OCI-LY1 (cell line): ENCODE measurements around the gene DAPL1.
"Not testable (repeated sequence)": the region's sequence is repeated elsewhere in the genome, so short reads cannot be mapped to it uniquely, and the experiment has no call there.

Experiments used
- H2AFZ ChIP-seq: fragments of 200-600 bp; sonication (generic), shearing (Covaris generic); 2 replicates; pipeline ENCODE4 v1.6.0; 2014; ENCODE audit warnings: antibody characterized with exemption, mild to moderate bottlenecking, low read length
- H3F3A ChIP-seq: fragments of 200-600 bp; sonication (generic), shearing (Covaris generic); 2 replicates; pipeline ENCODE4 v1.6.0; 2014; ENCODE audit warnings: mild to moderate bottlenecking, antibody characterized with exemption, low read length, moderate library complexity; ENCODE audit not compliant: insufficient read depth
- H3K27ac ChIP-seq: fragments of 200-600 bp; sonication (generic); 2 replicates; pipeline ENCODE4 v1.5.1; 2014; ENCODE audit warnings: low read length, mixed run types, mild to moderate bottlenecking, low read depth; ENCODE audit not compliant: poor library complexity, severe bottlenecking
- H3K27me3 ChIP-seq: fragments of 200-600 bp; sonication (generic); 2 replicates; pipeline ENCODE4 v1.6.0; 2014; ENCODE audit warnings: antibody characterized with exemption, mild to moderate bottlenecking, low read length, moderate library complexity; ENCODE audit not compliant: insufficient read depth
- H3K36me3 ChIP-seq: fragments of 200-600 bp; sonication (generic); 2 replicates; pipeline ENCODE4 v1.6.1; 2014; ENCODE audit warnings: mild to moderate bottlenecking, antibody characterized with exemption, low read length, moderate library complexity, mixed read lengths; ENCODE audit not compliant: insufficient read depth
- H3K4me1 ChIP-seq: fragments of 200-600 bp; sonication (generic); 2 replicates; pipeline ENCODE4 v1.5.1; 2014; ENCODE audit warnings: mild to moderate bottlenecking, low read length, moderate library complexity; ENCODE audit not compliant: insufficient read depth, severe bottlenecking
- H3K4me2 ChIP-seq: fragments of 200-600 bp; sonication (generic), shearing (Covaris generic); 2 replicates; pipeline ENCODE4 v1.6.1; 2014; ENCODE audit warnings: low read length
- H3K4me3 ChIP-seq: fragments of 200-600 bp; sonication (generic); 2 replicates; pipeline ENCODE4 v1.5.1; 2014; ENCODE audit warnings: low read length, low read depth, mild to moderate bottlenecking, mixed read lengths; ENCODE audit not compliant: poor library complexity, severe bottlenecking
- H3K79me2 ChIP-seq: fragments of 200-600 bp; shearing (Covaris generic); 2 replicates; pipeline ENCODE4 v1.6.1; 2016; ENCODE audit warnings: mixed run types, low read length, mixed read lengths; ENCODE audit not compliant: insufficient read depth
- H3K9ac ChIP-seq: fragments of 200-600 bp; sonication (generic), shearing (Covaris generic); 2 replicates; pipeline ENCODE4 v1.6.1; 2014; ENCODE audit warnings: mild to moderate bottlenecking, low read length, mixed read lengths
- H3K9me2 ChIP-seq: fragments of 200-600 bp; sonication (generic), shearing (Covaris generic); 2 replicates; pipeline ENCODE4 v1.6.1; 2014; ENCODE audit warnings: low read depth, mild to moderate bottlenecking, low read length, mixed read lengths
- H3K9me3 ChIP-seq: fragments of 200-600 bp; shearing (Covaris generic); 2 replicates; pipeline ENCODE4 v1.6.1; 2014; ENCODE audit warnings: low read length, mixed read lengths
- H4K20me1 ChIP-seq: fragments of 200-600 bp; sonication (generic), shearing (Covaris generic); 2 replicates; pipeline ENCODE4 v1.6.0; 2016; ENCODE audit warnings: mild to moderate bottlenecking, low read length; ENCODE audit not compliant: insufficient read depth
- EZH2 ChIP-seq: fragments of 200-600 bp; sonication (generic), shearing (Covaris generic); IDR thresholded peaks from 2 replicates; pipeline ENCODE4 v1.8.0; 2017; ENCODE audit warnings: borderline replicate concordance, mixed run types, mild to moderate bottlenecking, antibody characterized with exemption, low read length, moderate library complexity, mixed read lengths
- TF ChIP-seq, protein P1 (sequence below): fragments of 200-600 bp; sonication (generic), shearing (Covaris generic); IDR thresholded peaks from 2 replicates; pipeline ENCODE4 v1.5.1; 2017; ENCODE audit warnings: mild to moderate bottlenecking, antibody characterized with exemption, low read length, moderate library complexity, mixed read lengths

The DAPL1 gene

GRCh38 chr2:158845859-158846258 is 50.7 kb downstream of the DAPL1 start:
- Histone ChIP-seq H3K9me3 (no peaks in the 10 kb centered on the region), H3F3A (no peaks in the 10 kb centered on the region), H3K36me3 (no peaks in the 10 kb centered on the region), H3K27me3 (no peaks in the 10 kb centered on the region), H3K4me2 (no peak overlapping the region), H3K79me2 (no peaks in the 10 kb centered on the region), H3K4me1 (no peaks in the 10 kb centered on the region), H2AFZ (no peak overlapping the region), H3K4me3 (no peak overlapping the region), H4K20me1 (no peaks in the 10 kb centered on the region), H3K27ac (no peak overlapping the region), H3K9me2 (no peaks in the 10 kb centered on the region), H3K9ac (no peak overlapping the region)
- no peak for TF ChIP-seq EZH2
- TF ChIP-seq, protein P1, sequence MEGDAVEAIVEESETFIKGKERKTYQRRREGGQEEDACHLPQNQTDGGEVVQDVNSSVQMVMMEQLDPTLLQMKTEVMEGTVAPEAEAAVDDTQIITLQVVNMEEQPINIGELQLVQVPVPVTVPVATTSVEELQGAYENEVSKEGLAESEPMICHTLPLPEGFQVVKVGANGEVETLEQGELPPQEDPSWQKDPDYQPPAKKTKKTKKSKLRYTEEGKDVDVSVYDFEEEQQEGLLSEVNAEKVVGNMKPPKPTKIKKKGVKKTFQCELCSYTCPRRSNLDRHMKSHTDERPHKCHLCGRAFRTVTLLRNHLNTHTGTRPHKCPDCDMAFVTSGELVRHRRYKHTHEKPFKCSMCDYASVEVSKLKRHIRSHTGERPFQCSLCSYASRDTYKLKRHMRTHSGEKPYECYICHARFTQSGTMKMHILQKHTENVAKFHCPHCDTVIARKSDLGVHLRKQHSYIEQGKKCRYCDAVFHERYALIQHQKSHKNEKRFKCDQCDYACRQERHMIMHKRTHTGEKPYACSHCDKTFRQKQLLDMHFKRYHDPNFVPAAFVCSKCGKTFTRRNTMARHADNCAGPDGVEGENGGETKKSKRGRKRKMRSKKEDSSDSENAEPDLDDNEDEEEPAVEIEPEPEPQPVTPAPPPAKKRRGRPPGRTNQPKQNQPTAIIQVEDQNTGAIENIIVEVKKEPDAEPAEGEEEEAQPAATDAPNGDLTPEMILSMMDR = no peak

DNA sequence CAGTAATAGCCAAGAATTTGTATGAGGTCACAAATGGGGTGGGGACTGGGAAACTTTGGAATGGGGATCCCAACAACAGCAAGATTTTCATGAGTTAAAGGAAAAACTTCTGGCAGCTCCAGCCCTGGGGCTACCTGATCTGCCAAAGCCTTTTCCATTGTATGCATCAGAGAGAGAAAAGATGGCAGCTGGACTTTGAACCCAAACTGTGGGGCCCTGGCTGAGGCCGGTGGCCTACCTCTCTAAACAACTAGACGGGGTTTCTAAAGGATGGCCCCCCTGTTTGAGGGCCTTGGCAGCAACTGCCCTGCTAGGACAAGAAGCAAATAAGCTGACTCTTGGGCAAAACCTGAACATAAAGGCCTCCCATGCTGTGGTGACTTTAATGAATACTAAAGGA is 52.4 kb downstream of the DAPL1 start:
- not testable (repeated sequence) for H3K4me2 ChIP-seq, H3K4me1 ChIP-seq, H3K4me3 ChIP-seq, H3F3A ChIP-seq, H3K27me3 ChIP-seq, H3K27ac ChIP-seq, H3K36me3 ChIP-seq, H3K9me2 ChIP-seq, H3K9me3 ChIP-seq, H2AFZ ChIP-seq, H3K79me2 ChIP-seq, H3K9ac ChIP-seq, H4K20me1 ChIP-seq

- not testable (repeated sequence) for H3K9me2 ChIP-seq, H3K27ac ChIP-seq, H3K79me2 ChIP-seq, H3K4me2 ChIP-seq, H3F3A ChIP-seq, H3K4me1 ChIP-seq, H3K36me3 ChIP-seq, H2AFZ ChIP-seq, H3K4me3 ChIP-seq, H4K20me1 ChIP-seq, H3K27me3 ChIP-seq, H3K9ac ChIP-seq, H3K9me3 ChIP-seq
Measured at GRCh38 chr2:158848031-158848970, 53.2 kb downstream of the DAPL1 start.

DNA sequence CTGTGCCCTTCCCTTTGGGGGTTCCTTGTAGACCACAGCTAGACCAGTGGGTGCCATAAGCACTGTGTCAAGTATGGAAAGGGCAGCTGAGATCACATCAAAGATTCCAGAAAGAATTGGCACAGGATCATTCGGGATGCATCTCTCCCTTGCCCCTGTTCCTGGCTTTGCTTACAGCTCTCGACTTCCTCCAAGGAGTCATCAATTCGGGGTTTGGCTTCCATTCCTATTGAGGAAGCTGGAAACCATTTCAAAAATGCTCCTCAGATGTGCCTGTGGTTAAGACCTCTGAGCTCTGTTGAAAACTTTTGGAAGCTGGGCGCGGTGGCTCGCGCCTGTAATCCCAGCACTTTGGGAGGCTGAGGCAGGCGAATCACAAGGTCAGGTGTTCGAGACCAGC is 65.1 kb downstream of the DAPL1 start:
- not testable (repeated sequence) for H3K4me1 ChIP-seq, H2AFZ ChIP-seq, H3K4me2 ChIP-seq, H3K79me2 ChIP-seq, H3K36me3 ChIP-seq, H4K20me1 ChIP-seq, H3K27ac ChIP-seq, H3F3A ChIP-seq, H3K9me3 ChIP-seq, H3K27me3 ChIP-seq, H3K9ac ChIP-seq, H3K9me2 ChIP-seq, H3K4me3 ChIP-seq

- not testable (repeated sequence) for H3K36me3 ChIP-seq, H3K9me3 ChIP-seq, H3K9ac ChIP-seq, H4K20me1 ChIP-seq, H3K27me3 ChIP-seq, H3K79me2 ChIP-seq, H3K4me2 ChIP-seq, H3F3A ChIP-seq, H3K9me2 ChIP-seq, H3K4me1 ChIP-seq, H2AFZ ChIP-seq, H3K27ac ChIP-seq, H3K4me3 ChIP-seq
Measured at GRCh38 chr2:158861626-158862025, 66.5 kb downstream of the DAPL1 start.

DNA sequence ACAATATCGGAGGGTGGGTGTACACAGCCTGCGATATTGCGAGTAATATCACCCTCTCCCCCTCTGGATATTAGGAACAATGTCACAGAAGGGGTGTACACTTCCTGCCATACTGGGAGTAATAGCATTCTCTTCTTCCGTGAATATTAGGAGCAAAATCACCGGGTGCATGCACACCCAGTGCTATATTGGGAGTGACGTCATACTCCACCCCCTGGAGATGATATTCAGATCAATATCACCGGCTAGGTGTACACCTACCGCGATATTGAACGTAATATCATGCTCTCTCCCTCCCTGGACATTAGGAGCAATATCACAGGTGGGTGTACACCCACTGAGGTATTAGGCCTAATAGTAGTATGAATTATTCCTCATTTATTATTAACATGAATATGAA is 70.4 kb downstream of the DAPL1 start:
- not testable (repeated sequence) for H3K27ac ChIP-seq, H3K27me3 ChIP-seq, H3K4me1 ChIP-seq, H3K9me2 ChIP-seq, H2AFZ ChIP-seq, H3K36me3 ChIP-seq, H3K9me3 ChIP-seq, H3K4me2 ChIP-seq, H3K79me2 ChIP-seq, H3K9ac ChIP-seq, H3F3A ChIP-seq, H4K20me1 ChIP-seq, H3K4me3 ChIP-seq
